Esophagus muscularis mucosa (tissue), 4 donors: ENCODE measurements around the gene CTF1. TPM values are rescaled to one million over a fixed set of nuclear protein-coding genes. Genes with fewer than 3 reads are reported as not detected.

Experiments used
- DNase-seq: peaks from one replicate; pipeline ENCODE4 v3.0.0-alpha.2; 2017; ENCODE audit errors: extremely low spot score
- H3K27ac ChIP-seq, 4 donors: fragments of 200-600 bp; sonication (generic); replicated peaks in 1 of 4; 1 replicate in 3 of 4; 2 replicates in 1 of 4; pipeline ENCODE4 v1.5.1; 2016 to 2019; ENCODE audit warnings: mild to moderate bottlenecking in 1 of 4
- H3K27me3 ChIP-seq, 4 donors: fragments of 200-600 bp; sonication (generic); one replicate each; pipeline versions ENCODE4 v1.5.1 to v1.6.0; 2016 to 2019
- H3K36me3 ChIP-seq, 4 donors: fragments of 200-600 bp; sonication (generic); one replicate each; pipeline ENCODE4 v1.5.1; 2016 to 2019
- H3K4me1 ChIP-seq, 4 donors: fragments of 200-600 bp; sonication (generic); one replicate each; pipeline ENCODE4 v1.5.1; 2016 to 2019
- H3K4me3 ChIP-seq, 4 donors: fragments of 200-600 bp; sonication (generic); 1 replicate in 2 of 4; 2 replicates in 2 of 4; pipeline ENCODE4 v1.5.1; 2016 to 2019; ENCODE audit warnings: mild to moderate bottlenecking in 4 of 4, moderate library complexity in 1 of 4
- H3K9me3 ChIP-seq, 4 donors: fragments of 200-600 bp; sonication (generic); 1 replicate in 3 of 4; 2 replicates in 1 of 4; pipeline ENCODE4 v1.5.1; 2016 to 2019
- EP300 ChIP-seq: sonication (generic); formaldehyde crosslinking; IDR thresholded peaks from one replicate; pipeline ENCODE4 v1.6.1; 2017; ENCODE audit warnings: antibody characterized with exemption
- POLR2A ChIP-seq: fragments of 450-650 bp; IDR thresholded peaks from one replicate; pipeline ENCODE4 v1.6.1; 2017; ENCODE audit warnings: antibody characterized with exemption, moderate library complexity, mild to moderate bottlenecking, low read depth
- POLR2AphosphoS5 ChIP-seq, 2 donors: sonication (generic); formaldehyde crosslinking; IDR thresholded peaks; one replicate each; pipeline ENCODE4 v1.6.1; 2017; ENCODE audit warnings: antibody characterized with exemption in 2 of 2
- WGBS: methylation state at CpG from one replicate; pipeline ENCODE4 v1.1.5; 2018; 5-methylcytosine and 5-hydroxymethylcytosine counted together
- intact Hi-C: fragments of 100-400 bp; cut with DNase I; formaldehyde crosslinking; loops from one replicate; pipeline ENCODE4 v1.15.1; 2023
- total RNA-seq, 4 donors: library from RNA; depleted of rRNA; stranded (reverse); fragments of >200 nt; gene quantifications; one replicate each; pipeline versions ENCODE4 v1.1.0 to v1.2.1, GENCODE V29; 2016
- TF ChIP-seq, protein P1 (sequence below), 3 experiments: fragments of 200-600 bp in 2 of 3; fragments of 450-650 bp in 1 of 3; sonication (generic) in 2 of 3; IDR thresholded peaks; one replicate each; pipeline ENCODE4 v1.5.1; 2017 to 2019; ENCODE audit warnings: antibody characterized with exemption in 3 of 3, mild to moderate bottlenecking in 2 of 3, moderate library complexity in 1 of 3

Gene CTF1
- total RNA-seq, 4 donors from 2014 or later: 6.2 to 18.8 (median 10.9) TPM

DNA sequence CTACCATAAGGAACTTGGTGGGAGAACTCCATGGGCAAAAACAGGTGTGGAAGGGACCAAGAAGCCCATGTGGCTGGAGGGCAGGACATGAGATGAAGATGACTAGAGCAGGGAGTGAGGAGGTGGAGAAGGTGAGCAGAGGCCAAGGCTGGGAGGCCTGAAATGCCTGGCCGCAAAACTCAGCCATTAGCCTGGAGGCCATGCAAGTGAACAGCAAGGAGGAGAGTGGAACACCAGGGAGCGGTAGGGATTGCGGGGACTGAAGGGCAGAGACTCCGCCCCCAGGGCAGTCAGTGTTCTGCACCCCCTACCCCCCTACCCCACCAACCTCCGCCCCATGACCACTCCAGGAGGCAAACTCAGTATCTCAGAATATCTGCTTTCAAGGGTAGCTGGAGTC is 19.5 kb upstream of the CTF1 start:
- TF ChIP-seq POLR2AphosphoS5 (IDR thresholded peaks at IDR 0.05) (no peak), POLR2A (no peak), EP300 (no peak)
- TF ChIP-seq, protein P1, sequence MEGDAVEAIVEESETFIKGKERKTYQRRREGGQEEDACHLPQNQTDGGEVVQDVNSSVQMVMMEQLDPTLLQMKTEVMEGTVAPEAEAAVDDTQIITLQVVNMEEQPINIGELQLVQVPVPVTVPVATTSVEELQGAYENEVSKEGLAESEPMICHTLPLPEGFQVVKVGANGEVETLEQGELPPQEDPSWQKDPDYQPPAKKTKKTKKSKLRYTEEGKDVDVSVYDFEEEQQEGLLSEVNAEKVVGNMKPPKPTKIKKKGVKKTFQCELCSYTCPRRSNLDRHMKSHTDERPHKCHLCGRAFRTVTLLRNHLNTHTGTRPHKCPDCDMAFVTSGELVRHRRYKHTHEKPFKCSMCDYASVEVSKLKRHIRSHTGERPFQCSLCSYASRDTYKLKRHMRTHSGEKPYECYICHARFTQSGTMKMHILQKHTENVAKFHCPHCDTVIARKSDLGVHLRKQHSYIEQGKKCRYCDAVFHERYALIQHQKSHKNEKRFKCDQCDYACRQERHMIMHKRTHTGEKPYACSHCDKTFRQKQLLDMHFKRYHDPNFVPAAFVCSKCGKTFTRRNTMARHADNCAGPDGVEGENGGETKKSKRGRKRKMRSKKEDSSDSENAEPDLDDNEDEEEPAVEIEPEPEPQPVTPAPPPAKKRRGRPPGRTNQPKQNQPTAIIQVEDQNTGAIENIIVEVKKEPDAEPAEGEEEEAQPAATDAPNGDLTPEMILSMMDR (IDR thresholded peaks at IDR 0.05): no peak
- Histone ChIP-seq H3K27ac (peak overlapping the region; percentile 78 to 91 (median 87)), H3K27me3 (no peaks in the 10 kb centered on the region), H3K4me3 (peak overlapping the region; percentile 65 to 96 (median 74)), H3K9me3 (no peaks in the 10 kb centered on the region), H3K4me1 (peaks cover 24 to 38% (median 30%) of the 10 kb centered on the region in 4 donors), H3K36me3 (peaks cover 0 to 39% (median 12%) of the 10 kb centered on the region in 4 donors)
- 89% methylated on average over 5 of the region's 5 CpGs for WGBS
- intact Hi-C loops: no loop called here
- no peak for DNase-seq

DNA sequence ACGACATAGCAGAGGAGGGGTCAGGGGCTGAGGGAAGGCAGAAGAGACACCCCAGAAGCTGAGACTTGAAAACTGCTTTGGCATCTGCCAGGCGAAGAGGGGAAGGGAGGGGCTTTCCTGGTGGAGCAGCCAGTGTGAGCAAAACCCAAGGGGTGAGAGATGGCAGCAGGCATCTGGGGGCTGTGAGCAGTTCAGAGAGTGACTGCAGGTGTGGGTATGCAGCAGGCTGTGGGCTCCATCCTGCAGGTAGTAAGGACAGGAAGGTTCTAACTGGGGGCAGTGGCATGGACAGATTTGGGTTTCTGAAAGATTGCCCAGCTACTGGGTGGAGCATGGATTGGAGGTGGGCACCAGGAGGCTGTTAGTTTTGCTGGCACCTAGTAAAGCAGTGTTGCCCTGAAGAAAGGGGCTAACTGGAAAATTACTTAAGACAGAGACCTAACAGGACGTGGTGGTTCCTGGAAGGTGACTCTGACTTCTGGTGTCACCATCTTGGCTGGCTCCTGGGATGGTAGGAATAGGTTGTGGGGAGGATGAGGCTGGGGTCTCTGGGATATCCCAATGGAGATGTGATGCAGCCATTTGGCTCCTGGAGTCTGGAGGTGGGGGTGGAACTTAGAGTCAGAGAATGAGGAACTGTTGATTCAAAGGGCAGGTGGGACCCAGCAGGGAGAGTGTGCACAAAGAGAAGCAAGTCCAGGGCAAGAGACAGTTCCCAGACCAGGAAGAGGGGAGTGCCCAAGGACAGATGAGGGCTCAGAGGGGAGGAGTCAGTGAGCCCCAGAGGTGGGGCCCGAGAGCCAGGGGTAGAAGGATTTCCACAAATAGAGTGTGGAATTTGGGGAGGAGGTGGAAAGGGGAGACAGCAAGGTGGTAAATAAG is 13.7 kb upstream of the CTF1 start:
- no peak overlapping the region for H3K4me3 ChIP-seq
- DNase-seq: no peak
- WGBS: 69% methylated on average over 4 of the region's 4 CpGs
- H3K9me3 ChIP-seq: no peaks in the 10 kb centered on the region
- H3K36me3 ChIP-seq: peaks cover 0 to 95% (median 45%) of the 10 kb centered on the region in 4 donors
- TF ChIP-seq, protein P1 (IDR thresholded peaks at IDR 0.05): no peak
- TF ChIP-seq POLR2AphosphoS5 (IDR thresholded peaks at IDR 0.05) (no peak), EP300 (no peak), POLR2A (no peak)
- intact Hi-C loops: no loop called here
- peaks cover 0 to 9% (median 3%) of the 10 kb centered on the region in 4 donors for H3K4me1 ChIP-seq
- no peaks in the 10 kb centered on the region for H3K27me3 ChIP-seq
- no peak overlapping the region for H3K27ac ChIP-seq

DNA sequence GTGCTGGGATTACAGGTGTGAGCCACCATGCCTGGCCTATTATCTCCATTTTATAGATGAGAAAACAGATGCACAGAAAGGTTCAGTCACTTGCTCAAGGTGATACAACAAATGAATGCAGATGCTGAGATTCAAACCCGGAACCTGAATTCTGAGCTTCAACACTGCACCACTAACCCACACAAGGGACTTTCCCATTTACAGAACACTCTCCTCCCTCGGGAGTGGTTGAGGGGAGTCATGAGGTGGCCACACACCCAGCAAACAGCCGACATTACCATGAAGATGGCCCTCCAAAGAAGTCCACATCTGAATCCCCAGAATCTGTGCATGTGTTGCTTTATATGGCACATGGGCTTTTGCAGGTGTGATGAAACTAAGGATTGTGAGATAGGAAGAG is 11.7 kb upstream of the CTF1 start:
- Histone ChIP-seq H3K4me3 (no peak overlapping the region), H3K27ac (no peak overlapping the region), H3K9me3 (no peaks in the 10 kb centered on the region), H3K4me1 (peaks cover 0 to 9% (median 0%) of the 10 kb centered on the region in 4 donors), H3K27me3 (no peaks in the 10 kb centered on the region), H3K36me3 (peaks cover 0 to 98% (median 56%) of the 10 kb centered on the region in 4 donors)
- no peak for DNase-seq
- WGBS: 84% methylated on average over 3 of the region's 3 CpGs
- TF ChIP-seq, protein P1 (IDR thresholded peaks at IDR 0.05): no peak
- TF ChIP-seq POLR2A: no peak
- TF ChIP-seq POLR2AphosphoS5 (IDR thresholded peaks at IDR 0.05): no peak
- no peak for TF ChIP-seq EP300
- intact Hi-C loops: no loop called here

DNA sequence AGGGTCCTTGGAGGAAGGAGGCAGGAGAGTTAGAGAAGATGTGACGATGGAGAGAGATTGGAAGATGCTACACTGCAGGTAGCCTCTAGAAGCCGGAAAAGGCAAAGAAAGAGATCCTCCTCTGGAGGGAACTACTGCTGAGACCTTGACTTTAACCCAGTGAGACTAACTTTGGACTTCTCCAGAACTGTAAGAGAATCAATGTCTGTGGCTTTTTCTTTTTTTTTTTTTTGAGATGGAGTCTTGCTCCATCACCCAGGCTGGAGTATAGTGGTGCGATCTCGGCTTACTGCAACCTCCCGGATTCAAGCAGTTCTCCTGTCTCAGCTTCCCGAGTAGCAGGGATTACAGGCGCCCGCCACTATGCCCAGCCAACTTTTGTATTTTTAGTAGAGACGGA is 11.2 kb upstream of the CTF1 start:
- H3K4me3 ChIP-seq: no peak overlapping the region
- WGBS: 93% methylated on average over 9 of the region's 9 CpGs
- H3K9me3 ChIP-seq: no peaks in the 10 kb centered on the region
- H3K4me1 ChIP-seq: peaks cover 0 to 9% (median 0%) of the 10 kb centered on the region in 4 donors
- no peak overlapping the region for H3K27ac ChIP-seq
- peaks cover 0 to 98% (median 58%) of the 10 kb centered on the region in 4 donors for H3K36me3 ChIP-seq
- intact Hi-C loops: no loop called here
- TF ChIP-seq POLR2AphosphoS5 (IDR thresholded peaks at IDR 0.05): no peak
- TF ChIP-seq, protein P1 (IDR thresholded peaks at IDR 0.05): no peak
- no peak for TF ChIP-seq POLR2A
- TF ChIP-seq EP300: no peak
- no peak for DNase-seq
- no peaks in the 10 kb centered on the region for H3K27me3 ChIP-seq
